ENCODE data around the gene KRTAP16-1.
"Not testable (repeated sequence)": the region's sequence is repeated elsewhere in the genome, so short reads cannot be mapped to it uniquely, and the experiment has no call there.

KRTAP16-1 gene

DNA sequence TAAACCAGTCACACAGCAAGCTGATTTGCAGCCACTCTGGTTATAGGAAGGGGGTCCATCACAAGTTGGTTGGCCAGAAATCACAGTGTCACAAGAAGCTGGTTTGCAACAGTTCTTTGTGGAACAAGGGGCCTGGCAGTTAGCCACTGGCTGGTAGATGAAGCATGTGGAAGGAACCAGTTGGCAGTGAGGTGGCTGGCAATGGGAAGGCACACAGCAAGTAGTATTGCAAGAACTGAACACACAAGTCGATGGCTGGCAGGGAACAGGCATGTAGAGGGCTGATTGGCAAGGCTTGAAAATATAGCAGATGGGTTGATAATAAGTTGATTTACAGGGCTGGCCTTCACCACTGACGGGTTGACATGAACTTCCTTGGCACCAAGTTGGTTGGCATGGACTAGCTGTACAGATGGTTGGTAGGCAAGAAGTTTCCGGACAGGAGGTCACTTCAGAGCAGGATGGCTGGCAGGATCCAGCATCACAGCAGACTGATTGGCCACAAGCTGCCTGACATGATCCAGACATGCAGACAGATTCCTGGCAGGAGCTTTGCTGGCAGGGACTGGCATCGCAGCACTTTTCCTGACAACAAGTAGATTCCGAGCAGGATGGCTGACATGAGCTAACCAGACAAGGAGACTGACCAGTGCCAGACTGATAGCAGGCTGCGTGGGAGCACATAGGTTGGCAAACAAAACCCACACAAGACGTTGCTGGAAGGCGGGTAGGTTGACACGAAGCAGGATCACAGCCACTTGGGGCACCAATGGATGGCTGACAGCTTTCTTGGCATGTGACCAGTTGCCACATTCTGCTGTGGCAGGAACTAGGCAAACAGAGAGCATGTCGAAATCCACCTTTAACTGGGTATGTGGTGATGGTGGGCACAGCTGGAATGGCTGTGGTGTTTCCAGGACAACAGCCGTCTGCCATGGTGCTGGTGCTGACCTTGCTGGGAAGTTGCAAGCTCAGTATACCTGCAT lies 6.9 kb downstream of the KRTAP16-1 start, which contains the start of gene KRTAP29-1:
Gene KRTAP29-1 (minus strand): TSS at position 936 of the 986 bp plus-strand sequence. CDS start 0 bp downstream, at position 936.
- no peak for DNase-seq

- no peak for DNase-seq
Observed at GRCh38 chr17:41301204-41301790, 7.8 kb downstream of the KRTAP16-1 start.

GRCh38 chr17:41298458-41299135 lies 10.5 kb downstream of the KRTAP16-1 start:
- no peak for DNase-seq

DNA sequence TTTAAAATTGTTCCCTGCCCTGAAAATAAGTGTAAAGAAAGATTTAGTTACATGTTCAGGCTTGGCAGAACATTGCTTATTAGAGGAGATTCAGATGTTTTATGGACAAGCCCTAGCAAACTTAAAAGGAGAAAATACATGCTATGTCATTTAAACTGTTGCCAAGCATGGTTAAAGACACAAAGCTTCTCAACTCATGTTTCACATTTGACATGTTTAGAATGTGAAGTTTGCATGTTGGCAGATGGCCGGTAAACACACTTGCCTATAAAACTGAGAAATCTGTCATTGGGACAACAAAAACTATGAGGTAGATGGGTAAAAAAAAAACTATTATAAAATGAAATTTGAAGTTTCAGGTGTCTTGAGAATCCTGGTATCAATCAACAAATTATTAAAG lies 12.3 kb downstream of the KRTAP16-1 start:
- no peak for DNase-seq

DNA sequence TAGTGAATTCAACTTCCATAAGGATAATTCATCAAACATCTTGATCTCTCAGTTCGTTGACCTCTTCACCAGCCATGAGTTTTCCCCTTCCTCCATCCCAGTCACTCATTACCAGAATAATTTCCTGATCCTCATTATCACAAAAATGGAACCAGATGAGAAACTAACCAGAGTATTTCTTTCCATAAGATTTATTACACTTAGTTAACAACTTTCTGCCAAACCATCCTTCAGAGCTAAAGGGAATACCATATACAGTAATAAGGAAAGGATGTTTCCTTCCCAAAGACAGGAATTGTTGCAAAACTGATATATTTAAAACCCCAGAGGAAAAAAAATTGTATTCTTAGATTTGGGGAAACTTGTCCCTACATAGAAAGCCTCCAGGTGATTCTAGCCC lies 15.1 kb downstream of the KRTAP16-1 start:
- DNase-seq, result no peak

DNA sequence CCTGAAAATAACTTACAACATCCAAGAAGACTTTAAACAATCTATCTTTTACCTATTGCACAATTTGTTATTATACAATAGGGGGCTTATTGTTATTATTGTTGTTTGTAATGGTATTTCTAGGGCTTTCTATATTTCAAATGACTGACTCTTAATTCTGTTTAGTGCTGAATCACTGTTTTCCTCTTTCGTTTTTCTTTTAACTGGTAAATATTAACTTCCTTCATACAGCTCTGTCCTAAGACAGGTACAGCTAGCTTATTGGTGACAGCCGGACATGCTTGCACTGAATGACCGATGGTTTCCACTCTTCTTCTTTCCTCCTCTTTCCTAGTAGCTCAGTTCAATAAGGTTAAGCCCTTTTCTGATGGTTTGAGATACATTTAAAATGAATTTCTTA lies 22.1 kb downstream of the KRTAP16-1 start:
- DNase-seq, result no peak

DNA sequence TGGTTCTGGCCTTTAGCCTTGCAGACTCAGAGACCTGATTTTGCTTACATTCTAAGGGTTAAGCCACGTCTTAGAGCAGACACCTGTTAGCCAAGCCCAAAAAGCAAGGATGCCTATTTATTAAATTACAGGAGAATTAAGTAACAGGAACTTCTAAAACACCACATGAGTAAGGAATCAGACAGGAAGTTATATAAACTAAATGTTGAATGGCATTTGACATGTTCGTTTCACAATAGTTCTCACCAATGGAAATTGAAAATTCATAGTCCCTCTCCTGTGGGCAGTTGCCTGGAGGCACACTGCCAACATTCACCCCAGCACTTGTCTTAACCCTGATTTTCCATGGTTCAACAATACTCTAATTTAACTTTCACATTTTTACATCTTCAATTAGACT lies 24.6 kb downstream of the KRTAP16-1 start:
- no peak for DNase-seq

GRCh38 chr17:41284043-41284442 lies 25.1 kb downstream of the KRTAP16-1 start:
- peak; percentile 83 for DNase-seq

DNA sequence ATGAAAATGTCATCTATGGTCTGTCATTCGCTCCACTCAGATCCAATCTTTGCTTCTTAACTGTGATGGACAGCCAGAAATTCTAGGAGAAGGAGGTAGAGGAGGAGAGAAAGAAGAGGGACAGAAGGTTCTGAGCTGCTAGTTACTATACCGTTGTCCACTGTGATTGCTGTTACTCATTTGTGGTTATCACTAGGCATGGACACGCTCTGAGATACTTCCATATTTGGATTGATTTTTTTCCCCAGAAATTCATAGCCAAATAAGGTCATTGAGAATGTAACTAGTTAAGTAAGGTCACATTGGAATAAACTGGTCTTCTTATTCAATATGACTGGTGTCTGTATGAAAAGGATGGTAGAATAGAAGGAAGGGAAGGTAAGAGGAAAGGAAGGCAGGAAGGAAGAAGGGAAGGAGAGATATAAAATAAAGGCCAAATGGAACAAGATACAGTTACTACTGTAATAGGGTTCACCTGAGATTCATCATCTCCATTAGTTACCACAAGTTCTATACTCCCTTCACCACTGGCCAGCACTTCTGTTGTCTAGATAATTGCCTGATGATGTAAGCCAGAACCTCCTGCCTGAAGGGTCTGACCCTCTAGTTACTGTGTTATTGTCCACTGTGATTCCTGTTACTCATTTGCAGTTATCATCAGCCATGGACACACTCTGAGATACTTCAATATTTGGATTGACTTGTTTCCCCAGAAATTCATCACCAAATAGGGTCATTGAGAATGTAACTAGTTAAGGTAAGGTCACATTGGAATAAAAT lies 30.7 kb downstream of the KRTAP16-1 start:
- DNase-seq, result peak; percentile 49

GRCh38 chr17:41275648-41276190 lies 33.4 kb downstream of the KRTAP16-1 start, which contains the start of gene KRTAP9-7:
Gene KRTAP9-7 (plus strand): TSS chr17:41275698. CDS start chr17:41275698, 0 bp downstream.
- DNase-seq, result not testable (repeated sequence)

GRCh38 chr17:41271858-41272257 lies 37.3 kb downstream of the KRTAP16-1 start:
- DNase-seq, result no peak

GRCh38 chr17:41271323-41271722 lies 37.8 kb downstream of the KRTAP16-1 start:
- DNase-seq, result not testable (repeated sequence)

DNA sequence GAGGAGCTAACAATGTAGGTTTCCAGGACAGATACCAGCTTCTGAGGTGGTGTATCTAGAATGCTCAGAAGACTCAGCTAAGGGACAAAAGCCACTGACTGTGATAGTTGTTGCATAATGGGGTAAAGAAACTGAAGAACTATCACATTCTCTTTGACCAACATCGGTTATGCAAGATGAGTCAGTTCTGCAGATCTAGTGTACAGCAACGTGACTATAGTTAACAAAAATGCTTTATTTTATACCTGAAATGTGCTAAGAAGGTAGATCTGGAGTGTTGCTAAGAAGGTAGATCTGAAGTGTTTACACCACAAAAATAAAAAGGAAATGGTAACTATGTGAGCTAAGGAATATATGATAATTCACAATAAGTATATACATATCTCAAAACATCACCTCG lies 41.4 kb downstream of the KRTAP16-1 start:
- no peak for DNase-seq

DNA sequence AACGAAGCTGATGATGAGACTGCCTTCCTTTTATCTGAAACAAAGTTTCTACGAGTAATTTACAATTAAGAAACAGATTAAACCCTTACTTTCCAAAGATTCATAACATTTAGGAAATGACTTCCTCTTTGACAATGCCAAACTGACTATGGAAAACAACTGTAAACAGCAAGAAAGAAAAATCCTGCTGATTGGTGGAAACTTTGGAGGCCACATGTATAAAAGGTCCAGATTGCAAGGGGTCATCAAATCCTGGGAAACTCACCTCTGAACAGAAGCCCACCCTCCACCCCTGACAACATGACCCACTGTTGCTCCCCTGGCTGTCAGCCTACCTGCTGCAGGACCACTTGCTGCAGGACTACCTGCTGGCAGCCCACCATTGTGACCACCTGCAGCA lies 44.0 kb downstream of the KRTAP16-1 start, which contains the start of gene KRTAP9-6:
Gene KRTAP9-6 (plus strand): TSS at position 301 of the 400 bp plus-strand sequence. CDS start 0 bp downstream, at position 301.
- DNase-seq, result no peak

GRCh38 chr17:41264599-41264998 lies 44.5 kb downstream of the KRTAP16-1 start:
- DNase-seq, result no peak

- DNase-seq, result no peak
Observed at GRCh38 chr17:41263212-41263611, 45.9 kb downstream of the KRTAP16-1 start.

DNA sequence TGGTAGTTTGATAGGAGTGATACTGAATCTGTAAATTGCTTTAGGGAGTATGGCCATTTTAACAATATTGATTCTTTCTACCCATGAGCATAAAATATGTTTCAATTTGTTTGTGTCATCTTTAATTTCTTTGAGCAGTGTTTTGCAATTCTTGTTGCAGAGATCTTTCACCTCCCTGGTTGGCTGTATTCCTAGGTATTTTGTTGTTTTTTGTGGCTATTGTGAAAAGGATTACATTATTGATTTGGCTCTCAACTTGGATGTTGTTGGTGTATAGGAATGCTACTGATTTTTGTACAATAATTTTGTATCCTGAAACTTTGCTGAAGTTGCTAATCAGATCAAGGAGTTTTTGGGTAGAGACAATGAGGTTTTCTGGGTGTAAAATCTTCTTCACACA lies 50.7 kb downstream of the KRTAP16-1 start:
- DNase-seq, result no peak
